OCI-LY7 (cell line): ENCODE data around the gene UBA5.

Experiments
- EZH2phosphoT487 ChIP-seq: fragments of 200-600 bp; sonication (generic); IDR thresholded peaks from 2 replicates; pipeline ENCODE4 v1.6.1; 2018; ENCODE audit warnings: low read depth, borderline replicate concordance, mild to moderate bottlenecking, mixed run types, antibody characterized with exemption, low read length, moderate library complexity, mixed read lengths
- TF ChIP-seq, protein P1 (sequence below): fragments of 200-600 bp; sonication (generic); conservative IDR thresholded peaks from 2 replicates; pipeline ENCODE4 v1.5.1; 2014; ENCODE audit warnings: mild to moderate bottlenecking, antibody characterized with exemption, low read length, moderate library complexity, mixed read lengths

DNA sequence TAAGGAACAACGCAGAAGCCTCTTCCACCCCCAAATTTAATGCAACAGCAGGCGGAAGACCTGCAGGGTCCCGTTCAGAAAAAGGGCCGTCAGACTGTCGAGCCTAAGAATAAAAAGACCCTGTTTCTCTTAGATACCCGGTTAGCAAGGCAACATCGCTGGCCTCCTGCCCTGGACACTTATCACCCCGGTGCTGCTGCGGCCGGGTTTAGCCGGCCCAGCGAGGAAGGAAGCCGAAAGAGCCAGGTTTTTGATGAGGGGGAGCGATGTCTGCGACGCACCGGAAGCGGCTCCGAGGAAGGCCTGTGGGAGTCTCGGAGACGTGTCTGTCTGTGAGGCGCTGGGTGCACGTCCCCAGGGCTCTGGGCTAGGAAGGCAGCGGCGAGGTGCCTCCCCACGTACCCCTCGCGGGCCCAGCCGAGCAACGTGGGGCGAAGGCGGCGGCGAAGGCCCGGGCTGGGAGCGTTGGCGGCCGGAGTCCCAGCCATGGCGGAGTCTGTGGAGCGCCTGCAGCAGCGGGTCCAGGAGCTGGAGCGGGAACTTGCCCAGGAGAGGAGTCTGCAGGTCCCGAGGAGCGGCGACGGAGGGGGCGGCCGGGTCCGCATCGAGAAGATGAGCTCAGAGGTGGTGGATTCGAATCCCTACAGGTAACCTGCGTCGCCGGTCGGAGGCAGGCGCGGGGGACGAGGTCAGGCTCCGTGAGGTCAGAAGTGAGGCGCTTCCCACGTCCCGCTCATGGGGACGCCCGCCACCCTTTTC is at the start of gene UBA5:
- TF ChIP-seq, protein P1, sequence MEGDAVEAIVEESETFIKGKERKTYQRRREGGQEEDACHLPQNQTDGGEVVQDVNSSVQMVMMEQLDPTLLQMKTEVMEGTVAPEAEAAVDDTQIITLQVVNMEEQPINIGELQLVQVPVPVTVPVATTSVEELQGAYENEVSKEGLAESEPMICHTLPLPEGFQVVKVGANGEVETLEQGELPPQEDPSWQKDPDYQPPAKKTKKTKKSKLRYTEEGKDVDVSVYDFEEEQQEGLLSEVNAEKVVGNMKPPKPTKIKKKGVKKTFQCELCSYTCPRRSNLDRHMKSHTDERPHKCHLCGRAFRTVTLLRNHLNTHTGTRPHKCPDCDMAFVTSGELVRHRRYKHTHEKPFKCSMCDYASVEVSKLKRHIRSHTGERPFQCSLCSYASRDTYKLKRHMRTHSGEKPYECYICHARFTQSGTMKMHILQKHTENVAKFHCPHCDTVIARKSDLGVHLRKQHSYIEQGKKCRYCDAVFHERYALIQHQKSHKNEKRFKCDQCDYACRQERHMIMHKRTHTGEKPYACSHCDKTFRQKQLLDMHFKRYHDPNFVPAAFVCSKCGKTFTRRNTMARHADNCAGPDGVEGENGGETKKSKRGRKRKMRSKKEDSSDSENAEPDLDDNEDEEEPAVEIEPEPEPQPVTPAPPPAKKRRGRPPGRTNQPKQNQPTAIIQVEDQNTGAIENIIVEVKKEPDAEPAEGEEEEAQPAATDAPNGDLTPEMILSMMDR, result no peak
- TF ChIP-seq EZH2phosphoT487, result no peak
